ENCODE data around the gene SUPT20HL1.

- TF ChIP-seq CTCF (IDR thresholded peaks at IDR 0.05) = no peak
- no peak for TF ChIP-seq POLR2A (IDR thresholded peaks at IDR 0.05)
Observed at GRCh38 chrX:24364326-24364725, 3.9 kb downstream of the SUPT20HL1 start.
